GM19193 (cell line): ENCODE results near the gene SLC22A16.

ENCODE experiments used
- POLR2A ChIP-seq: IDR thresholded peaks from 4 replicates; pipeline ENCODE4 v1.6.1; 2011; ENCODE audit not compliant: insufficient read depth, insufficient read length; ENCODE audit errors: extremely low read depth

The SLC22A16 gene

GRCh38 chr6:110495949-110496348 lies 19.5 kb upstream of the SLC22A16 start:
- no peak for TF ChIP-seq POLR2A

DNA sequence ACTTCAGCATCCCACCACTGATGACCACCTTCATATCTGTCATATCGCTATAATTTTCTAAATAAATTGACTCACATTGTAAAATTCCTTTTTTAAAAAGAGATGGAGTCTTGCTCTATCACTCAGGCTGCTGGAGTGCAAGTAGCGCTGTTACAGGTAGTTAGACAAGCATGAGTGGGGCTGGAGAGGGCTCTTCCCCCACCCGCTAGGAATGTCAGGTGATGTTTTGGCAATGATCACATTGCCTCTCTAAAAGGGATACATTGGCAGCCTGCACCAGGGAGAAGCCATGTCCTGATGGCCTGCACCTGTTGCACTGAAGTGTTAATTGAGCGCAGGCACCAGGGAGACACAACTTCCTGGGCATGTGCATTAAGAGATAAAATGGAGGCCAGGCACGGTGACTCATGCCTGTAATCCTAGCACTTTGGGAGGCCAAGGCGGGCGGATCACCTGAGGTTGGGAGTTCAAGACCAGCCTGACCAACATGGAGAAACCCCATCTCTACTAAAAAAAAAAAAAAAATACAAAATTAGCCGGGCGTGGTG lies 16.9 kb upstream of the SLC22A16 start:
- TF ChIP-seq POLR2A = no peak

DNA sequence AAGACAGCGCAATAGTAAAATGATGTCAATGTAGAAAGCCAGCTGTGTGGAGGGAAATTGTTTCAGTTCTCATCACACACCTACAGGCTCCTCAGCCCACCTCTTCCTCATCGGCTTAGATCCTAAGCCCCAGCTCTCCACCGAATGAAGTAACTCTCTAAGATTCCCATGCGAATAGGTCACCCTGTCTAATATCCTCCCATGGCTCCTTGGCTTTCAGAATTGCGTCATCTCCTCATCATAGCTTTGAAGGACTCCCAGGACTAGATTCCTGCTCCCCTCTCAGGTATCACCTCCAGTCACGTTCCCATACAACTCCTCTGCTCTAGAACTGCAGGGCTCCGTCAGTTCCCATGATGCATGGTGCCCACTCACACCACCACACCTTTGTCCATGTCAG lies 16.2 kb upstream of the SLC22A16 start:
- TF ChIP-seq POLR2A = no peak

GRCh38 chr6:110491644-110492317 lies 15.4 kb upstream of the SLC22A16 start:
- no peak for TF ChIP-seq POLR2A

- no peak for TF ChIP-seq POLR2A
Observed at GRCh38 chr6:110491299-110491643, 14.9 kb upstream of the SLC22A16 start.

- no peak for TF ChIP-seq POLR2A
Observed at GRCh38 chr6:110490110-110490509, 13.7 kb upstream of the SLC22A16 start.

DNA sequence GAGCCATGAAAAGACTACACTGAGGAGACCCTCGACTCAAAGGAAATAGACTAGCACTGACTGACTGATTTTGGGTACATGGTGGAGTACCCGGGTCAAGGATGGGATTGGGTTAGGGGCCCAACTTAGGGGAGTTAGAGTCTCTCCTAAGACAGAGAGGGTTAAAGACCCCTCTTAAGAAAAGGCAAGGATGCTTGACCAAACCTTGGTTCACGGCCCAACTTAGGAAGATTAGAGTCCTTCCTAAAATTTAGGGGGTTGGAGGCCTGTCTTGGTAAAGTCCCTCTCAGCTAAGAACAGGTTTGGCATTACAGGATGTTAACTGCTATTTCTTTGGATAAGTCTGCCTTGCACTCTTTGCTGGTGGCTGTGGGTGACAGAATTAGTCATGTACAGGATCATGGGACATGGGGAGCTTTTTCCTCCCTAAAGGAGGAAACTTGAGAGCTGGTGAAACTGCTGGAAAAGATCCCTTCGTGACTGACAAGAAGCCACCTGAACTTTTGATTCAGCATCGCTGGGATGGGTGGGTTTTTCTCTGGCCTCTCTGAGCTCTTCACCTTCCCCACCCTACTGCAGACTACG lies 12.3 kb upstream of the SLC22A16 start:
- TF ChIP-seq POLR2A = no peak

GRCh38 chr6:110486756-110487155 lies 10.3 kb upstream of the SLC22A16 start:
- no peak for TF ChIP-seq POLR2A

GRCh38 chr6:110485491-110485890 lies 9.1 kb upstream of the SLC22A16 start:
- TF ChIP-seq POLR2A = no peak

- no peak for TF ChIP-seq POLR2A
Observed at GRCh38 chr6:110484321-110484720, 7.9 kb upstream of the SLC22A16 start.

DNA sequence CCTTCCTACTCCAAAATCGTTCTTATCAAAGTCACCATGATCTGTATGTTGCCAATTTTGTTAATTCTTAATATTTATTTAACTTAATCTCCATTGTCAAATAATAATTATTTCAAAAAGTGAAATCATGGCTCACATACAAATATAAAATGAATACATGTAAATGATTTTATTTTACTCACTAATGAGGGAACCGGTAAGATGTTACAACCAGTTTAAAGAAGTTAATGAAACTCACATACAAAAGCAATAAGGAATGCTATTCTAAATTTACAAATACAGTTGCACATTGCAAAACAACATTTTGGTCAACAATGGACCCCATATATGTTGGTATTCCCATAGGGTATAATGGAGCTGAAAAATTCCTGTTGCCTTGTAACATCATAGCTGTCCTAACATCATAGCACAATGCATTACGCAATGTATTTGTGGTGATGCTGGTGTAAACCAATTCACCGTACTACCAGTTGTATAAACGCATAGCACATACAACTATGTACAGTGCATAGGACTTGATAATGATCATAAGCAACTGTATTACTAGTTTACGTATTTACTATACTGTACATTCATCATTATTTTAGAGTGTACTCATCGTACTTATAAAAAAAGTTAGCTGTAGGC lies 6.5 kb upstream of the SLC22A16 start:
- no peak for TF ChIP-seq POLR2A

GRCh38 chr6:110481081-110481480 lies 4.7 kb upstream of the SLC22A16 start:
- TF ChIP-seq POLR2A = no peak

GRCh38 chr6:110475066-110475653 lies 1.3 kb downstream of the SLC22A16 start:
- TF ChIP-seq POLR2A = no peak

- no peak for TF ChIP-seq POLR2A
Observed at GRCh38 chr6:110474500-110474899, 1.9 kb downstream of the SLC22A16 start.

GRCh38 chr6:110472739-110473138 lies 3.7 kb downstream of the SLC22A16 start:
- no peak for TF ChIP-seq POLR2A
